Endothelial cell (in vitro differentiated cells): Measurements from ENCODE around the gene PACS2. TPM values are rescaled to one million over a fixed set of nuclear protein-coding genes. Genes with fewer than 3 reads are reported as not detected.

Experiments
- DNase-seq: peaks from one replicate; pipeline ENCODE4 v3.0.0; 2021; ENCODE audit warnings: low spot score
- H3K27ac Mint-ChIP-seq: one replicate; pipeline ENCODE4 v1.8.0; 2021; ENCODE audit warnings: mixed read lengths, inconsistent platforms; ENCODE audit not compliant: unreplicated experiment
- H3K27me3 Mint-ChIP-seq: one replicate; pipeline ENCODE4 v1.8.0; 2021; ENCODE audit warnings: mild to moderate bottlenecking, moderate library complexity, mixed read lengths, inconsistent platforms; ENCODE audit not compliant: unreplicated experiment
- H3K36me3 Mint-ChIP-seq: one replicate; pipeline ENCODE4 v1.8.0; 2021; ENCODE audit warnings: mild to moderate bottlenecking, low read depth, mixed read lengths, inconsistent platforms; ENCODE audit not compliant: unreplicated experiment
- H3K4me1 Mint-ChIP-seq: one replicate; pipeline ENCODE4 v1.8.0; 2021; ENCODE audit warnings: mild to moderate bottlenecking, mixed read lengths, inconsistent platforms; ENCODE audit not compliant: unreplicated experiment
- H3K4me3 Mint-ChIP-seq: one replicate; pipeline ENCODE4 v1.8.0; 2021; ENCODE audit warnings: mild to moderate bottlenecking, mixed read lengths, inconsistent platforms; ENCODE audit not compliant: unreplicated experiment
- H3K9me3 Mint-ChIP-seq: one replicate; pipeline ENCODE4 v1.8.0; 2021; ENCODE audit warnings: mixed read lengths, inconsistent platforms; ENCODE audit not compliant: unreplicated experiment
- CTCF ChIP-seq: fragments of 200-600 bp; sonication (generic); IDR thresholded peaks from one replicate; pipeline ENCODE4 v1.5.0; 2021; ENCODE audit warnings: antibody characterized with exemption; ENCODE audit not compliant: unreplicated experiment
- total RNA-seq: library from RNA; stranded (reverse); fragmentation: NEBNext Ultra II Directional; extraction: Animal tissue kit (Norgen Biotek cat#: 25700); gene quantifications from one replicate; pipeline ENCODE4 v1.2.1, GENCODE V29; 2021; ENCODE audit not compliant: unreplicated experiment

Gene PACS2
- total RNA-seq, 1 donor from 2014 or later = 113 TPM

GRCh38 chr14:105382343-105383082 is 68.0 kb downstream of the PACS2 start:
- no peak for TF ChIP-seq CTCF
- no peaks in the 10 kb centered on the region for H3K4me1 Mint-ChIP-seq
- H3K27me3 Mint-ChIP-seq = peaks cover 14% of the 10 kb centered on the region
- no peak overlapping the region for H3K4me3 Mint-ChIP-seq
- no peaks in the 10 kb centered on the region for H3K9me3 Mint-ChIP-seq
- peaks cover 20% of the 10 kb centered on the region for H3K36me3 Mint-ChIP-seq
- DNase-seq = no peak
- H3K27ac Mint-ChIP-seq = no peak overlapping the region

- peaks cover 10% of the 10 kb centered on the region for H3K27me3 Mint-ChIP-seq
- no peaks in the 10 kb centered on the region for H3K9me3 Mint-ChIP-seq
- TF ChIP-seq CTCF = no peak
- peaks cover 16% of the 10 kb centered on the region for H3K36me3 Mint-ChIP-seq
- no peak for DNase-seq
- H3K27ac Mint-ChIP-seq = no peak overlapping the region
- no peak overlapping the region for H3K4me3 Mint-ChIP-seq
- no peaks in the 10 kb centered on the region for H3K4me1 Mint-ChIP-seq
Measured at GRCh38 chr14:105383083-105383730, 68.7 kb downstream of the PACS2 start.

GRCh38 chr14:105384041-105384557 is 69.6 kb downstream of the PACS2 start:
- H3K27me3 Mint-ChIP-seq = peaks cover 8% of the 10 kb centered on the region
- no peaks in the 10 kb centered on the region for H3K4me1 Mint-ChIP-seq
- no peak for DNase-seq
- no peaks in the 10 kb centered on the region for H3K9me3 Mint-ChIP-seq
- no peak for TF ChIP-seq CTCF
- no peak overlapping the region for H3K27ac Mint-ChIP-seq
- H3K36me3 Mint-ChIP-seq = peaks cover 7% of the 10 kb centered on the region
- H3K4me3 Mint-ChIP-seq = no peak overlapping the region

- Mint-ChIP-seq H3K4me3 (no peak overlapping the region), H3K27me3 (peaks cover 7% of the 10 kb centered on the region), H3K27ac (no peak overlapping the region), H3K9me3 (no peaks in the 10 kb centered on the region), H3K4me1 (no peaks in the 10 kb centered on the region), H3K36me3 (peaks cover 6% of the 10 kb centered on the region)
- no peak for DNase-seq
- no peak for TF ChIP-seq CTCF
Measured at GRCh38 chr14:105384605-105385321, 70.2 kb downstream of the PACS2 start.

GRCh38 chr14:105385322-105385637 is 70.7 kb downstream of the PACS2 start:
- Mint-ChIP-seq H3K4me1 (no peaks in the 10 kb centered on the region), H3K36me3 (peaks cover 6% of the 10 kb centered on the region), H3K27ac (no peak overlapping the region), H3K4me3 (peak overlapping the region; percentile 51), H3K9me3 (no peaks in the 10 kb centered on the region), H3K27me3 (peaks cover 6% of the 10 kb centered on the region)
- TF ChIP-seq CTCF = no peak
- DNase-seq = no peak
